H9 (cell line): Measurements from ENCODE around the gene ARID3A. TPM values are rescaled to one million over a fixed set of nuclear protein-coding genes. Genes with fewer than 3 reads are reported as not detected.

Experiments
- DNase-seq: peaks from one replicate; pipeline ENCODE4 v3.0.0-alpha.2; 2017
- H2AFZ ChIP-seq: one replicate; pipeline ENCODE4 v1.6.1; 2013; ENCODE audit warnings: mild to moderate bottlenecking, low read length, control low read depth, moderate library complexity
- H2AK5ac ChIP-seq: 2 replicates; pipeline ENCODE4 v1.6.1; 2013; ENCODE audit warnings: low read length, control low read depth, mixed read lengths; ENCODE audit not compliant: insufficient read length
- H2BK120ac ChIP-seq: one replicate; pipeline ENCODE4 v1.6.1; 2013; ENCODE audit warnings: low read depth, mild to moderate bottlenecking, low read length, control low read depth, inconsistent platforms; ENCODE audit not compliant: poor library complexity, severe bottlenecking
- H2BK12ac ChIP-seq: 2 replicates; pipeline ENCODE4 v1.6.1; 2013; ENCODE audit warnings: low read length, control low read depth, mixed read lengths, low read depth; ENCODE audit not compliant: insufficient read length
- H2BK15ac ChIP-seq: 2 replicates; pipeline ENCODE4 v1.6.1; 2013; ENCODE audit warnings: low read depth, low read length, control low read depth
- H2BK20ac ChIP-seq: one replicate; pipeline ENCODE4 v1.6.1; 2013; ENCODE audit warnings: low read depth, mild to moderate bottlenecking, low read length, control low read depth, inconsistent platforms; ENCODE audit not compliant: poor library complexity, severe bottlenecking
- H2BK5ac ChIP-seq: 2 replicates; pipeline ENCODE4 v1.6.1; 2013; ENCODE audit warnings: low read length, control low read depth, mixed read lengths; ENCODE audit not compliant: insufficient read length
- H3K14ac ChIP-seq: 2 replicates; pipeline ENCODE4 v1.6.1; 2013; ENCODE audit warnings: low read length, control low read depth; ENCODE audit not compliant: insufficient read depth
- H3K18ac ChIP-seq: 2 replicates; pipeline ENCODE4 v1.6.1; 2013; ENCODE audit warnings: low read depth, mild to moderate bottlenecking, mixed read lengths, low read length, control low read depth; ENCODE audit not compliant: insufficient read length
- H3K23ac ChIP-seq: 2 replicates; pipeline ENCODE4 v1.6.1; 2013; ENCODE audit warnings: low read length, control low read depth, mixed read lengths, low read depth; ENCODE audit not compliant: insufficient read length
- H3K23me2 ChIP-seq: 2 replicates; pipeline ENCODE4 v1.6.1; 2013; ENCODE audit warnings: low read depth, mild to moderate bottlenecking, mixed read lengths, low read length, control low read depth; ENCODE audit not compliant: insufficient read length, poor library complexity, severe bottlenecking
- H3K27ac ChIP-seq: 2 replicates; pipeline ENCODE4 v1.5.1; 2013; ENCODE audit warnings: low read length, control low read depth, mixed read lengths, low read depth; ENCODE audit not compliant: insufficient read length
- H3K27me3 ChIP-seq: 2 replicates; pipeline ENCODE4 v1.6.1; 2013; ENCODE audit warnings: low read length, control low read depth, inconsistent platforms; ENCODE audit not compliant: insufficient read depth
- H3K4ac ChIP-seq: 2 replicates; pipeline ENCODE4 v1.6.1; 2013; ENCODE audit warnings: low read depth, mild to moderate bottlenecking, control low read depth, inconsistent platforms, low read length, moderate library complexity
- H3K4me1 ChIP-seq: 2 replicates; pipeline ENCODE4 v1.6.1; 2013; ENCODE audit warnings: low read length, control low read depth, inconsistent platforms; ENCODE audit not compliant: insufficient read depth
- H3K4me2 ChIP-seq: 2 replicates; pipeline ENCODE4 v1.6.1; 2013; ENCODE audit warnings: low read length, control low read depth, mixed read lengths; ENCODE audit not compliant: insufficient read length, insufficient read depth
- H3K56ac ChIP-seq: 2 replicates; pipeline ENCODE4 v1.6.1; 2013; ENCODE audit warnings: low read depth, mild to moderate bottlenecking, mixed read lengths, low read length, control low read depth; ENCODE audit not compliant: insufficient read length
- H3K79me1 ChIP-seq: 2 replicates; pipeline ENCODE4 v1.6.1; 2013; ENCODE audit warnings: low read depth, mild to moderate bottlenecking, moderate library complexity, low read length, control low read depth, inconsistent platforms; ENCODE audit not compliant: insufficient read depth, poor library complexity, severe bottlenecking
- H3K79me2 ChIP-seq: 2 replicates; pipeline ENCODE4 v1.6.1; 2013; ENCODE audit warnings: low read length, control low read depth, inconsistent platforms; ENCODE audit not compliant: insufficient read depth
- H3K9ac ChIP-seq: 2 replicates; pipeline ENCODE4 v1.6.1; 2013; ENCODE audit warnings: low read length, control low read depth, mixed read lengths; ENCODE audit not compliant: insufficient read length; ENCODE audit errors: extremely low read depth
- H3K9me3 ChIP-seq: one replicate; pipeline ENCODE4 v1.6.1; 2013; ENCODE audit warnings: low read depth, low read length, inconsistent platforms; ENCODE audit not compliant: control insufficient read depth
- H3T11ph ChIP-seq: one replicate; pipeline ENCODE4 v1.6.1; 2013; ENCODE audit warnings: mild to moderate bottlenecking, low read length, control low read depth, inconsistent platforms
- H4K20me1 ChIP-seq: one replicate; pipeline ENCODE4 v1.6.1; 2013; ENCODE audit not compliant: control insufficient read depth, insufficient read length, insufficient read depth
- H4K5ac ChIP-seq: 2 replicates; pipeline ENCODE4 v1.6.1; 2013; ENCODE audit warnings: low read depth, mild to moderate bottlenecking, mixed read lengths, low read length, control low read depth; ENCODE audit not compliant: insufficient read length
- H4K8ac ChIP-seq: replicated peaks from 2 replicates; pipeline ENCODE4 v1.6.1; 2013; ENCODE audit warnings: low read length, control low read depth, mixed read lengths, low read depth; ENCODE audit not compliant: insufficient read length
- H4K91ac ChIP-seq: 2 replicates; pipeline ENCODE4 v1.6.1; 2013; ENCODE audit warnings: low read depth, mild to moderate bottlenecking, moderate library complexity, mixed read lengths, low read length, control low read depth; ENCODE audit not compliant: insufficient read length
- H3K27ac Mint-ChIP-seq, 3 experiments: 2 replicates in 2 of 3; 3 replicates in 1 of 3; pipeline ENCODE4 v1.8.0; 2020 to 2021; ENCODE audit warnings: mixed read lengths in 3 of 3, mild to moderate bottlenecking in 1 of 3, moderate library complexity in 1 of 3
- H3K27me3 Mint-ChIP-seq: 2 replicates; pipeline ENCODE4 v1.8.0; 2021; ENCODE audit warnings: low read depth, mild to moderate bottlenecking, moderate library complexity, mixed read lengths
- H3K36me3 Mint-ChIP-seq, 3 experiments: 2 replicates in 2 of 3; 3 replicates in 1 of 3; pipeline ENCODE4 v1.8.0; 2020 to 2021; ENCODE audit warnings: low read depth in 3 of 3, mixed read lengths in 3 of 3; ENCODE audit not compliant: insufficient read depth in 1 of 3
- H3K4me1 Mint-ChIP-seq, 2 experiments: 2 replicates each; pipeline ENCODE4 v1.8.0; 2020; ENCODE audit warnings: mixed read lengths in 2 of 2
- H3K4me3 Mint-ChIP-seq, 2 experiments: 2 replicates in 1 of 2; 3 replicates in 1 of 2; pipeline ENCODE4 v1.8.0; 2020 to 2021; ENCODE audit warnings: mild to moderate bottlenecking in 2 of 2, mixed read lengths in 2 of 2, moderate library complexity in 1 of 2
- H3K9me3 Mint-ChIP-seq, 2 experiments: 2 replicates in 1 of 2; 3 replicates in 1 of 2; pipeline ENCODE4 v1.8.0; 2020; ENCODE audit warnings: mild to moderate bottlenecking in 2 of 2, mixed read lengths in 2 of 2, moderate library complexity in 1 of 2
- WGBS: extraction: QIAGEN DNeasy Blood & Tissue Kit; methylation state at CpG from one replicate; pipeline ENCODE4 v1.1.7; 2013; ENCODE audit warnings: missing lambda C conversion rate, low lambda C conversion rate, mixed read lengths; ENCODE audit not compliant: insufficient read length; ENCODE audit errors: extremely low coverage; 5-methylcytosine and 5-hydroxymethylcytosine counted together
- total RNA-seq: library from RNA; stranded (reverse); gene quantifications from 2 replicates; pipeline ENCODE4 v1.2.1, GENCODE V29; 2021
- TF ChIP-seq, protein P1 (sequence below): fragments of 200-600 bp; sonication (generic); conservative IDR thresholded peaks from 3 replicates; pipeline ENCODE4 v1.8.0; 2021; ENCODE audit warnings: antibody characterized with exemption, mild to moderate bottlenecking

The ARID3A gene
- total RNA-seq, 1 experiment from 2014 or later: 98.3 TPM

DNA sequence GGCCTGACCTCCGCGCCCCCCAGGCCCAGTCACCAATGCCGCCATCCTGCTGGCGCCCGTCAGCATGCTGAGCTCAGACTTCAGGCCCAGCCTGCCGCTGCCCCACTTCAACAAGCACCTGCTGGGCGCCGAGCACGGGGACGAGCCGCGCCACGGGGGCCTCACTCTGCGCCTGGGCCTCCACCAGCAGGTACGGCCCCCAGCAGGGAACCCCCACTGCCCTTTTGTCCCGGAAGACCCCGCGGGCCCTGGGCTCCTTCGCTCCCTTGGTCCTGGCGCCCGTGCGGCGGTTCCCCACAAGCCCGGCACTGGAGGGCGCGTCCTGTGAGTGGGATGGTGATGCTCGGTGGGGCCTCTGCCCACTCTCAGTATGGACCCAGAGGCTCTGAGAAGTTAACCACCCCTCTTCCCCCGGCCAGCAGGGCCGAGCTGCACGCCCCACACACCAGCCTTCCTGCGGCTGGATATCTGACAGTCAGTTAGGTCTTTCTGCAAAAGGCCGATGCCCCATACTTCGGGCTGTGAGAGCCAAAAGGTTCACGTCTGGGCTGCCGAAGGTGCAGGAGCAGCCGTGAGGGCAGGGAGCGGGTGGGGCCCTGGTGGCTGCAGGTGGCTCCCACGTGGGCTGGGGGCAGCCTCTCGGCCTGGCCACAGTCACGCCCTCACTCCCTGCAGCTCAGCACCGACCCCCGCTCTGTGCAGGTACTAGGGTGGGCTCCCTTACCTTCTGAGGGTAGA is 66.3 kb downstream of the ARID3A start:
- DNase-seq: no peak
- H4K8ac ChIP-seq: no peak overlapping the region
- H3K14ac ChIP-seq: no peak overlapping the region
- no peak overlapping the region for H2AK5ac ChIP-seq
- no peaks in the 10 kb centered on the region for H3K9me3 ChIP-seq
- H3K18ac ChIP-seq: no peak overlapping the region
- Mint-ChIP-seq H3K27me3 (peaks cover 9% of the 10 kb centered on the region), H3K4me1 (peaks cover 5 to 16% of the 10 kb centered on the region in 2 experiments), H3K36me3 (peaks cover 5 to 31% (median 27%) of the 10 kb centered on the region in 3 experiments; a peak in 6 of 7 replicates), H3K9me3 (no peaks in the 10 kb centered on the region), H3K27ac (no peak overlapping the region), H3K4me3 (no peak overlapping the region)
- H2AFZ ChIP-seq: no peak overlapping the region
- no peak overlapping the region for H2BK12ac ChIP-seq
- TF ChIP-seq, protein P1, sequence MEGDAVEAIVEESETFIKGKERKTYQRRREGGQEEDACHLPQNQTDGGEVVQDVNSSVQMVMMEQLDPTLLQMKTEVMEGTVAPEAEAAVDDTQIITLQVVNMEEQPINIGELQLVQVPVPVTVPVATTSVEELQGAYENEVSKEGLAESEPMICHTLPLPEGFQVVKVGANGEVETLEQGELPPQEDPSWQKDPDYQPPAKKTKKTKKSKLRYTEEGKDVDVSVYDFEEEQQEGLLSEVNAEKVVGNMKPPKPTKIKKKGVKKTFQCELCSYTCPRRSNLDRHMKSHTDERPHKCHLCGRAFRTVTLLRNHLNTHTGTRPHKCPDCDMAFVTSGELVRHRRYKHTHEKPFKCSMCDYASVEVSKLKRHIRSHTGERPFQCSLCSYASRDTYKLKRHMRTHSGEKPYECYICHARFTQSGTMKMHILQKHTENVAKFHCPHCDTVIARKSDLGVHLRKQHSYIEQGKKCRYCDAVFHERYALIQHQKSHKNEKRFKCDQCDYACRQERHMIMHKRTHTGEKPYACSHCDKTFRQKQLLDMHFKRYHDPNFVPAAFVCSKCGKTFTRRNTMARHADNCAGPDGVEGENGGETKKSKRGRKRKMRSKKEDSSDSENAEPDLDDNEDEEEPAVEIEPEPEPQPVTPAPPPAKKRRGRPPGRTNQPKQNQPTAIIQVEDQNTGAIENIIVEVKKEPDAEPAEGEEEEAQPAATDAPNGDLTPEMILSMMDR: no peak
- no peak overlapping the region for H3K56ac ChIP-seq
- H3K9ac ChIP-seq: no peak overlapping the region
- H3K79me2 ChIP-seq: no peaks in the 10 kb centered on the region
- no peak overlapping the region for H2BK20ac ChIP-seq
- H2BK5ac ChIP-seq: no peak overlapping the region
- H3K4me2 ChIP-seq: no peak overlapping the region
- H4K5ac ChIP-seq: no peak overlapping the region
- no peaks in the 10 kb centered on the region for H3K79me1 ChIP-seq
- H3K23ac ChIP-seq: no peak overlapping the region
- no peaks in the 10 kb centered on the region; the same call in 1 of the 2 replicates for H3K27me3 ChIP-seq
- no peak overlapping the region for H3K4ac ChIP-seq
- H3K4me1 ChIP-seq: no peaks in the 10 kb centered on the region
- H4K91ac ChIP-seq: no peak overlapping the region
- H4K20me1 ChIP-seq: peaks cover 7% of the 10 kb centered on the region
- no peak overlapping the region for H3T11ph ChIP-seq
- no peak overlapping the region for H3K27ac ChIP-seq
- H2BK120ac ChIP-seq: no peak overlapping the region
- WGBS: no CpG with 5 or more reads among the region's 42 CpGs
- no peak overlapping the region for H2BK15ac ChIP-seq
- no peaks in the 10 kb centered on the region for H3K23me2 ChIP-seq
